ENCODE data around the gene DHODH. TPM values are rescaled to one million over a fixed set of nuclear protein-coding genes. Genes with fewer than 3 reads are reported as not detected.
A peak's percentile ranks its signal among the peaks of the same experiment; 100 is the strongest.
"Not testable (repeated sequence)": the region's sequence is repeated elsewhere in the genome, so short reads cannot be mapped to it uniquely, and the experiment has no call there.

DHODH gene
- total RNA-seq, 4 donors from 2014 or later, result 0.75 to 4.8 (median 1.6) TPM; not detected in 1

- in situ Hi-C loops (cut with MboI; ENCODE audit: low pct_ligation_motif_present in 1 of 4, low pct_unique_long_range_greater_than_20kb in 1 of 4, low sequenced_read_pairs in 3 of 4) (no loop called here), intact Hi-C loops (cut with DNase I; ENCODE audit: low total_unique reads) (no loop called here)
- DNase-seq, result no peak
- peaks cover 0 to 4% (median 0%) of the 10 kb centered on the region in 4 donors for H3K4me1 ChIP-seq
- no peak overlapping the region for H3K27ac ChIP-seq
- no peaks in the 10 kb centered on the region for H3K36me3 ChIP-seq
- TF ChIP-seq EP300 (IDR thresholded peaks at IDR 0.05; ENCODE audit: low read depth) (no peak), CTCF (IDR thresholded peaks at IDR 0.05) (no peak), POLR2A (IDR thresholded peaks at IDR 0.05) (no peak), POLR2AphosphoS5 (IDR thresholded peaks at IDR 0.05) (no peak)
- H3K27me3 ChIP-seq, result no peaks in the 10 kb centered on the region
- WGBS, 2 donors (ENCODE audit: low coverage in 1 of 2), result 67 to 88% methylated on average over 1 of the region's 1 CpG
- H3K4me3 ChIP-seq, result no peak overlapping the region
- H3K9me3 ChIP-seq, result no peaks in the 10 kb centered on the region
Observed at GRCh38 chr16:72002619-72003018, 5.9 kb upstream of the DHODH start.

GRCh38 chr16:72008065-72008423, 500 bp upstream of the DHODH start:
- H3K27me3 ChIP-seq; DNase-seq; in situ Hi-C loops (cut with MboI; ENCODE audit: low pct_ligation_motif_present in 1 of 4, low pct_unique_long_range_greater_than_20kb in 1 of 4, low sequenced_read_pairs in 3 of 4); H3K36me3 ChIP-seq; H3K9me3 ChIP-seq; intact Hi-C loops (cut with DNase I; ENCODE audit: low total_unique reads); H3K4me1 ChIP-seq: not testable (repeated sequence)
- H3K27ac ChIP-seq, result peak overlapping the region; percentile 46 to 68 (median 56)
- peak overlapping the region in 2 of 4 donors; percentile 81 to 85 for H3K4me3 ChIP-seq
- WGBS, 2 donors (ENCODE audit: low coverage in 1 of 2), result 53 to 66% methylated on average over 8 to 9 of the region's 9 CpGs

- intact Hi-C loops (cut with DNase I; ENCODE audit: low total_unique reads), result no loop called here
- WGBS, 2 donors (ENCODE audit: low coverage in 1 of 2), result 98 to 100% methylated on average over 4 to 10 of the region's 10 CpGs
- no peaks in the 10 kb centered on the region for H3K36me3 ChIP-seq
- no peak overlapping the region for H3K4me3 ChIP-seq
- H3K27me3 ChIP-seq, result no peaks in the 10 kb centered on the region
- no peaks in the 10 kb centered on the region for H3K9me3 ChIP-seq
- no peak overlapping the region for H3K27ac ChIP-seq
- TF ChIP-seq EP300 (IDR thresholded peaks at IDR 0.05; ENCODE audit: low read depth) (no peak), POLR2A (IDR thresholded peaks at IDR 0.05) (no peak), POLR2AphosphoS5 (IDR thresholded peaks at IDR 0.05) (no peak), CTCF (IDR thresholded peaks at IDR 0.05) (no peak)
- in situ Hi-C loops (cut with MboI; ENCODE audit: low pct_ligation_motif_present in 1 of 4, low pct_unique_long_range_greater_than_20kb in 1 of 4, low sequenced_read_pairs in 3 of 4), result no loop called here
- H3K4me1 ChIP-seq, result peaks cover 3 to 8% (median 5%) of the 10 kb centered on the region in 4 donors
- no peak for DNase-seq
Observed at GRCh38 chr16:72009779-72010178, 1.2 kb downstream of the DHODH start.

- no peak for TF ChIP-seq POLR2AphosphoS5 (IDR thresholded peaks at IDR 0.05)
- no peak for TF ChIP-seq EP300 (IDR thresholded peaks at IDR 0.05; ENCODE audit: low read depth)
- TF ChIP-seq POLR2A (IDR thresholded peaks at IDR 0.05), result no peak
- no peak for TF ChIP-seq CTCF (IDR thresholded peaks at IDR 0.05)
- Histone ChIP-seq H3K4me1 (peaks cover 3 to 11% (median 7%) of the 10 kb centered on the region in 4 donors), H3K27ac (no peak overlapping the region), H3K27me3 (no peaks in the 10 kb centered on the region), H3K9me3 (no peaks in the 10 kb centered on the region), H3K4me3 (no peak overlapping the region), H3K36me3 (no peaks in the 10 kb centered on the region)
- DNase-seq, result no peak
- in situ Hi-C loops (cut with MboI; ENCODE audit: low pct_ligation_motif_present in 1 of 4, low pct_unique_long_range_greater_than_20kb in 1 of 4, low sequenced_read_pairs in 3 of 4) (no loop called here), intact Hi-C loops (cut with DNase I; ENCODE audit: low total_unique reads) (no loop called here)
- WGBS, 2 donors (ENCODE audit: low coverage in 1 of 2), result 77% methylated on average over 9 of the region's 9 CpGs; no CpG with 5 or more reads in 1 of the 2 donors
Observed at GRCh38 chr16:72012607-72013006, 4.1 kb downstream of the DHODH start.

- Histone ChIP-seq H3K4me1 (peaks cover 0 to 11% (median 2%) of the 10 kb centered on the region in 4 donors), H3K4me3 (no peak overlapping the region), H3K27ac (peak overlapping the region in 1 of 4 donors; percentile 13), H3K9me3 (no peaks in the 10 kb centered on the region), H3K36me3 (no peaks in the 10 kb centered on the region), H3K27me3 (no peaks in the 10 kb centered on the region)
- WGBS, 2 donors (ENCODE audit: low coverage in 1 of 2), result 40% methylated on average over 5 of the region's 5 CpGs; no CpG with 5 or more reads in 1 of the 2 donors
- intact Hi-C loops (cut with DNase I; ENCODE audit: low total_unique reads) (no loop called here), in situ Hi-C loops (cut with MboI; ENCODE audit: low pct_ligation_motif_present in 1 of 4, low pct_unique_long_range_greater_than_20kb in 1 of 4, low sequenced_read_pairs in 3 of 4) (no loop called here)
- no peak for TF ChIP-seq EP300 (IDR thresholded peaks at IDR 0.05; ENCODE audit: low read depth)
- no peak for DNase-seq
Observed at GRCh38 chr16:72013389-72013788, 4.8 kb downstream of the DHODH start.

Measured in transverse colon (tissue), 4 donors.